H54 (cell line): ENCODE results near the gene CDH26.

Source experiments
- DNase-seq: peaks from one replicate; pipeline ENCODE4 v3.0.0; 2011; ENCODE audit warnings: low spot score, mixed read lengths; ENCODE audit not compliant: insufficient read length
- FAIRE-seq: peaks from 3 replicates; lab custom pipeline; 2011; peaks lifted over from hg19 to GRCh38; lab: Jason Lieb, UNC
- POLR2A ChIP-seq: IDR thresholded peaks from 2 replicates; pipeline ENCODE4 v1.6.1; 2011; ENCODE audit warnings: low read depth, mild to moderate bottlenecking, low read length

Gene CDH26

DNA sequence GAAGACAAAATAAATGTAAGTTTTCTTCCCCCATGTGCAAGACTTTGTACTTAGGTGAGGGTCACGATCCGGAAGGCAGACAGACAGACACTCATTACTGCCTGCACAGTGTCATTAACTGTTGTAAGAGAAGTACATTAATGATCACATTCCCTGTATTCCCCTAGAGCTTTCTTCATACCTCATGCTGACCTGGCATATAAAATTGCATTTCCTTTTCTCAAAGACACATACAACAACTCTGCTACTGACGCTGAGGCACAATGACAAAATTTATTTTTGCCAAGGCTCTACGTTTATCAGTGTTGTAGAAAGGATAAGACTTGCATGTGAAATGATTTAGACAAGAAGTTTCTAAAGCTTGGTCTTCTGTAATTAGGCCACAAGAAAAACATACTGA lies 21.8 kb upstream of the CDH26 start:
- TF ChIP-seq POLR2A, result no peak
- DNase-seq (no peak), FAIRE-seq (no peak)

DNA sequence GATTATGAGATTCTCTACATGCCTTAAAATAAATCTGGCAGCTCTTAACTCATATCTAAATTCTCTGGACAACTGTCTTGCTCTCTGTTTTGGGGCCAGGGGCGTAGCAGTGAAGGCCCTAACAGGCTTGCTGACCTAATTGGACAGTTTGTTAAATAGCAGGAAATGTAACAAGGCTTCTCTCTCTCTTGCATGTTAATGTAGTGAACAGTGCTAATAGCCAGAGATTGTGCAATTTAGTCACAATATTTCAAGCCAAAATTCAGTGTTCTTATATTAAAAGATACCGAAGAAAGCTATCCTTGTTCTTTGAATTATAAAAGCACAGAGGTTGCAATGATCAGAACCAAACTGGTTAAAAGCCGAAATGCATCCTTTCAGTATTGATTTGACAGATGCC lies 21.1 kb upstream of the CDH26 start:
- TF ChIP-seq POLR2A, result no peak
- no peak for DNase-seq
- no peak for FAIRE-seq

- FAIRE-seq, result peak; percentile 30
- peak; percentile 57 for DNase-seq
- TF ChIP-seq POLR2A, result no peak
These were observed 20.0 kb upstream of the CDH26 start for GRCh38 chr20:59938221-59938620.

GRCh38 chr20:59938696-59939051 lies 19.5 kb upstream of the CDH26 start:
- FAIRE-seq (no peak), DNase-seq (peak; percentile 43)
- no peak for TF ChIP-seq POLR2A

- no peak for DNase-seq
These were observed 19.0 kb upstream of the CDH26 start for GRCh38 chr20:59939052-59939878.

GRCh38 chr20:59939879-59940128 lies 18.4 kb upstream of the CDH26 start:
- no peak for FAIRE-seq

More at GRCh38 chr20:59939052-59939878, 19.0 kb upstream of the CDH26 start:
- TF ChIP-seq POLR2A, result no peak
- no peak for FAIRE-seq

DNA sequence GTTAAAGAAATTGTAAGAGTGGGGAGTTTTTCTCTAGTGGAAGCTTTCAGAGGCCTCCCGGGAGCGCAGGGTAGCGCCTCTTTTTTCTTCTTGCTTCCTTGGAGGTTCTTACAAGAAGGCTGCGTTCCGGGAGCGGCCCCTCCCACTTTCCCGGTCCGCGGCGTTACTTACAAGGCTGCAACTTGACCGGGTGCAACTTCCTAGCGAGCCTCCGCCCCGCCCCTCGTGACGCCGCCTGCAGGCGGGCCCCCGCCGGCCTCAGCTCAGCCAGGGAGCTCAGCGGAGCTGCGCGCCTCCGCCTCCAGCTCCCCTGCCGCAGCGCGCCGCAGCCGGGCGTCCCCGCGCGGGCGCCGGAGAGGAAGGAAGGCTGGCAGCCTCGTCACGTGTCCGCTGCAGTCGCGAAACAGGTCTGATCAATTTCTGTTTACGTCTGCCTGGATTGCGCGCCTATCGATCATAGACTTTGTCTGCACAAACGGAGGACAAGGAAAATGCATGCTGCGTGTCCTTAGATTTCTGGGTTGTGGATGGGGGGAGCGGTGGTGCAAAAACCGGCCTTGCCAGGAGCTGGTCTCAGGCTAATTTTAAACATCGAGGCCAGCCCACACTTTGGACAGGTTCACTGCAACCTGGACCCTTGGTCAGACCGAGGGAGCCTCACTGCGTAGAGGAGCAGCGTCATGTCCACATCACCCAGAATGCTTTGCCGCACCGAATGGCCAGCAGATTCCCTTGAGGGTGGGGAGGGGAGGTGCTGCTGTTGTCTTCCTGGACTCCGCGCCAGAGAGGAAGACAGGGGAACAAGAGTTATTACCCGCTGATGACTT lies 17.9 kb upstream of the CDH26 start, which contains the start of the genes FAM217B and PPP1R3D:
Gene FAM217B, plus strand, starts transcription at position 261 of the 827 bp plus-strand sequence. CDS start 3,555 bp downstream, outside the sequence.
Gene PPP1R3D, minus strand, starts transcription at position 177 of the 827 bp plus-strand sequence. CDS start 374 bp downstream, outside the sequence.
- DNase-seq, result peak; percentile 95
- peak; percentile 87 for FAIRE-seq
- TF ChIP-seq POLR2A, result peak; percentile 95

More at GRCh38 chr20:59939879-59940128, 18.4 kb upstream of the CDH26 start:
- TF ChIP-seq POLR2A, result no peak
- DNase-seq, result no peak

- TF ChIP-seq POLR2A, result no peak
- DNase-seq (no peak), FAIRE-seq (no peak)
These were observed 17.3 kb upstream of the CDH26 start for GRCh38 chr20:59940956-59941294.

GRCh38 chr20:59942245-59942644 lies 16.0 kb upstream of the CDH26 start:
- DNase-seq (no peak), FAIRE-seq (no peak)
- TF ChIP-seq POLR2A, result no peak

DNA sequence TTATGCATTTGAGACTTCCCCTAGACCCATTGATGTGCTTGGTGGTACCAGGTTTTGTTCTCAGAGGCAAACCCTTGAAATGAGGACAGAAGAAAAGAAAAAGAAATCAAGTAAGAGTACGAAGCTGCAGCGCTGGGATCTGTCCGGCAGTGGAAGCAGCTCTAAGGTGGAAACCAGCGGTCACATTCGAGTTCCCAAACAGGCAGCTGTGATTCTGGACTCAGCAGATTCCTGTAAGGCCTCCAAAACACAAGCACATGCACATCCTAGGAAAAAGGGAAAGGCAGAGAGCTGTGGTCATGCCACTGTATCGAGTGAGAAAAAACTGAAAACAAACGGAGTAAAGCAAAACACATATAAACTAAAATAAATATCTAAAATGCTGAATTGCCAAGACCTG lies 13.5 kb upstream of the CDH26 start:
- TF ChIP-seq POLR2A, result no peak
- FAIRE-seq (no peak), DNase-seq (no peak)

- no peak for DNase-seq
- FAIRE-seq, result no peak
- TF ChIP-seq POLR2A, result no peak
These were observed 13.0 kb upstream of the CDH26 start for GRCh38 chr20:59945175-59945574.

GRCh38 chr20:59945731-59946130 lies 12.5 kb upstream of the CDH26 start:
- TF ChIP-seq POLR2A, result no peak
- DNase-seq, result no peak
- FAIRE-seq, result no peak

- FAIRE-seq (no peak), DNase-seq (no peak)
- no peak for TF ChIP-seq POLR2A
These were observed 10.8 kb upstream of the CDH26 start for GRCh38 chr20:59947376-59947775.

- no peak for TF ChIP-seq POLR2A
- DNase-seq, result no peak
- no peak for FAIRE-seq
These were observed 10.0 kb upstream of the CDH26 start for GRCh38 chr20:59948212-59948611.
